22Rv1 (cell line): ENCODE measurements around the gene VSTM2B.

Experiments used
- CTCF ChIP-seq: fragments of 450-650 bp; IDR thresholded peaks from 2 replicates; pipeline ENCODE4 v1.5.1; 2017; ENCODE audit warnings: mild to moderate bottlenecking
- ZFX ChIP-seq: fragments of 450-650 bp; IDR thresholded peaks from 2 replicates; pipeline ENCODE4 v1.6.1; 2017; ENCODE audit warnings: antibody characterized with exemption, borderline replicate concordance

DNA sequence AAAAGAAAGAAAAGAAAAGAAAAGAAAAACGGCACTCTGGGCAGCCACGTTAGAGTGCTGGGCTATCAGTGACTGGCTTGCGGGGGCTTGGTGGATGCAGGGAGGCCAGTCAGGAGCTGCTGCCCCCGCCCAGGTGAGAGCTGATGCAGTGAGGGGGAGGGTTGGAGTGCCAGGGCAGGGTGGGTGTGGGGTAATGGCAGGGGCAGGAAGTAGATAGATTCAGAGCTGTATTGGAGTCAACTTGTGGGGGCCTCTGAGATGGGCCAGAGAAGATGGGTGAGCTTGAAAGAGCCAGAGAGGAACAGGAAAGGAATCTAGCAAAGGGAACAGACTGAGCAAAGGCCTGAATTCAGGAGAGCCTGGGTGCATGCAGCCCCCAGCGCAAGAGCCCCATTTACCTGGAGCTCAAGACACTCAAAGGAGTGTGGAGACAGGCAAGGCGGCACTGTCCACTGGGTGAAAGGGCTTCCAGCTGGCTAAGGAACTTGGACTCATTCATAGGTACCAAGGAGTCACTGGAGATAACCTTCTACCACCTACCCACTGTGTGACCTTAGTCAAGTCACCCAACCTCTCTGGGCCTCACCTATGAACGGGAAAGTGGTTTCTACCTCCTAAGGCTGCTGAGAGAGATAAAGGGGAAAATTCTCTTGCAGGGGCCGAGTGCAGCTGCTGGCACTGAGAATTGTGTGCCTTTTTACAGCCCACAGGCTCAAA lies 20.2 kb downstream of the VSTM2B start:
- TF ChIP-seq CTCF (no peak), ZFX (no peak)
